Right ventricle myocardium superior (tissue), 1 donor: ENCODE results near the gene SLC6A9. TPM values are rescaled to one million over a fixed set of nuclear protein-coding genes. Genes with fewer than 3 reads are reported as not detected.

Experiments used
- ATAC-seq: fragments of 200-7000 bp; cut with Tn5 transposase; one replicate; pipeline ENCODE4 v1.9.1; 2020; ENCODE audit warnings: mild to moderate bottlenecking; ENCODE audit not compliant: poor library complexity
- DNase-seq: peaks from one replicate; pipeline ENCODE4 v3.0.0-alpha.2; 2020
- intact Hi-C: fragments of 100-400 bp; cut with DNase I; formaldehyde crosslinking; loops from one replicate; pipeline ENCODE4 v1.11.2; 2022
- total RNA-seq: library from RNA; stranded (reverse); fragmentation: NEBNext Ultra II Directional; extraction: Animal tissue kit (Norgen Biotek cat#: 25700); gene quantifications from one replicate; pipeline ENCODE4 v1.2.1, GENCODE V29; 2021
- donor health status: DM: no; HTN: yes; CAD: no; lungs with severe emphysema.

The SLC6A9 gene
- total RNA-seq, 1 donor from 2014 or later: 0.78 TPM

GRCh38 chr1:44033756-44034155 lies 2.5 kb upstream of the SLC6A9 start:
- no peak for ATAC-seq
- DNase-seq: no peak
- intact Hi-C loops: loop anchor here (10.0 kb wide), 1 partner anchor 269 kb away; no protein-coding TSS in a partner anchor

- DNase-seq: no peak
- no peak for ATAC-seq
- intact Hi-C loops: loop anchor here (10.0 kb wide), 1 partner anchor 268 kb away; no protein-coding TSS in a partner anchor
Observed at GRCh38 chr1:44033041-44033575, 1.8 kb upstream of the SLC6A9 start.

- intact Hi-C loops: loop anchor here (10.0 kb wide), 1 partner anchor 267 kb away; no protein-coding TSS in a partner anchor
- no peak for DNase-seq
- no peak for ATAC-seq
Observed at GRCh38 chr1:44032170-44032790, 1.0 kb upstream of the SLC6A9 start.

- intact Hi-C loops: loop anchor here (10.0 kb wide), 1 partner anchor 266 kb away; no protein-coding TSS in a partner anchor
- ATAC-seq (peak; percentile 54), DNase-seq (peak; percentile 59)
Observed at GRCh38 chr1:44030605-44031251, 534 bp downstream of the SLC6A9 start.

GRCh38 chr1:44029911-44030604 lies 1.2 kb downstream of the SLC6A9 start:
- ATAC-seq: peak; percentile 96
- intact Hi-C loops: loop anchor here (10.0 kb wide), 1 partner anchor 265 kb away; no protein-coding TSS in a partner anchor
- DNase-seq: peak; percentile 94

- peak; percentile 11 for ATAC-seq
- DNase-seq: no peak
- intact Hi-C loops: no loop called here
Observed at GRCh38 chr1:44029260-44029910, 1.9 kb downstream of the SLC6A9 start.

GRCh38 chr1:44027320-44027719 lies 3.9 kb downstream of the SLC6A9 start:
- no peak for DNase-seq
- intact Hi-C loops: no loop called here
- no peak for ATAC-seq

- DNase-seq (no peak), ATAC-seq (no peak)
- intact Hi-C loops: no loop called here
Observed at GRCh38 chr1:44025816-44026215, 5.4 kb downstream of the SLC6A9 start.

GRCh38 chr1:44024903-44025525 lies 6.2 kb downstream of the SLC6A9 start:
- DNase-seq: no peak
- no peak for ATAC-seq
- intact Hi-C loops: no loop called here

- DNase-seq (no peak), ATAC-seq (no peak)
- intact Hi-C loops: no loop called here
Observed at GRCh38 chr1:44024031-44024902, 7.0 kb downstream of the SLC6A9 start.

GRCh38 chr1:44021581-44022321 lies 9.5 kb downstream of the SLC6A9 start:
- ATAC-seq: peak; percentile 62
- intact Hi-C loops: no loop called here

GRCh38 chr1:44021156-44021555 lies 10.1 kb downstream of the SLC6A9 start:
- intact Hi-C loops: no loop called here
- DNase-seq (peak; percentile 1), ATAC-seq (no peak)

More at GRCh38 chr1:44021581-44022321, 9.5 kb downstream of the SLC6A9 start:
- no peak for DNase-seq

- intact Hi-C loops: no loop called here
- no peak for ATAC-seq
- DNase-seq: peak; percentile 13
Observed at GRCh38 chr1:44020464-44020863, 10.8 kb downstream of the SLC6A9 start.

- intact Hi-C loops: no loop called here
- no peak for ATAC-seq
- DNase-seq: no peak
Observed at GRCh38 chr1:44019466-44019948, 11.8 kb downstream of the SLC6A9 start.

GRCh38 chr1:44016890-44017400 lies 14.3 kb downstream of the SLC6A9 start:
- no peak for ATAC-seq
- intact Hi-C loops: no loop called here
- DNase-seq: no peak

- no peak for DNase-seq
- intact Hi-C loops: no loop called here
- no peak for ATAC-seq
Observed at GRCh38 chr1:44016041-44016889, 15.0 kb downstream of the SLC6A9 start.
